Tibial artery (tissue), 4 donors: ENCODE measurements around the gene IMPDH2.

Experiments
- DNase-seq, 2 donors: peaks; one replicate each; pipeline ENCODE4 v3.0.0-alpha.2; 2019
- H3K27ac ChIP-seq, 2 donors: fragments of 200-600 bp; sonication (generic) in 1 of 2; 1 replicate in 1 of 2; 2 replicates in 1 of 2; pipeline ENCODE4 v1.5.1; 2018 to 2019; ENCODE audit warnings: mild to moderate bottlenecking in 1 of 2
- H3K27me3 ChIP-seq, 2 donors: fragments of 200-600 bp; sonication (generic) in 1 of 2; one replicate each; pipeline versions ENCODE4 v1.5.1 to v1.6.0; 2016 to 2019
- H3K36me3 ChIP-seq, 3 donors: fragments of 200-600 bp; sonication (generic) in 2 of 3; one replicate each; pipeline ENCODE4 v1.5.1; 2016 to 2019; ENCODE audit warnings: mild to moderate bottlenecking in 2 of 3
- H3K4me1 ChIP-seq, 4 donors: fragments of 200-600 bp; sonication (generic) in 2 of 4; 1 replicate in 3 of 4; 2 replicates in 1 of 4; pipeline ENCODE4 v1.5.1; 2016 to 2019
- H3K4me3 ChIP-seq, 2 donors: fragments of 200-600 bp; sonication (generic) in 1 of 2; 1 replicate in 1 of 2; 2 replicates in 1 of 2; pipeline ENCODE4 v1.5.1; 2018 to 2019; ENCODE audit warnings: mild to moderate bottlenecking in 2 of 2
- H3K9me3 ChIP-seq, 3 donors: fragments of 200-600 bp; sonication (generic) in 1 of 3; one replicate each; pipeline ENCODE4 v1.5.1; 2016 to 2019
- CTCF ChIP-seq, 2 experiments: fragments of 200-600 bp in 1 of 2; fragments of 450-650 bp in 1 of 2; IDR thresholded peaks; one replicate each; pipeline ENCODE4 v1.5.1; 2017 to 2019; ENCODE audit warnings: antibody characterized with exemption in 2 of 2, mild to moderate bottlenecking in 1 of 2, moderate library complexity in 1 of 2
- intact Hi-C: fragments of 100-400 bp; cut with DNase I; formaldehyde crosslinking; loops from one replicate; pipeline ENCODE4 v1.15.0; 2023; ENCODE audit warnings: low total_unique reads

IMPDH2 gene

GRCh38 chr3:49054344-49054862 lies 25.2 kb upstream of the IMPDH2 start:
- no peak for TF ChIP-seq CTCF (IDR thresholded peaks at IDR 0.05)
- no peak for DNase-seq

GRCh38 chr3:49053543-49053942 lies 24.3 kb upstream of the IMPDH2 start:
- Histone ChIP-seq H3K27me3 (no peaks in the 10 kb centered on the region), H3K4me1 (no peaks in the 10 kb centered on the region)
- intact Hi-C loops: no loop called here

More at GRCh38 chr3:49054344-49054862, 25.2 kb upstream of the IMPDH2 start:
- Histone ChIP-seq H3K4me1 (no peaks in the 10 kb centered on the region), H3K4me3 (no peak overlapping the region), H3K9me3 (no peaks in the 10 kb centered on the region), H3K27me3 (no peaks in the 10 kb centered on the region), H3K36me3 (peaks cover 54 to 83% (median 77%) of the 10 kb centered on the region in 3 donors), H3K27ac (no peak overlapping the region)
- intact Hi-C loops: no loop called here

GRCh38 chr3:49035281-49035680 lies 6.1 kb upstream of the IMPDH2 start:
- Histone ChIP-seq H3K9me3 (no peaks in the 10 kb centered on the region), H3K27me3 (no peaks in the 10 kb centered on the region), H3K4me3 (no peak overlapping the region), H3K27ac (no peak overlapping the region), H3K36me3 (peaks cover 25 to 96% (median 74%) of the 10 kb centered on the region in 3 donors), H3K4me1 (no peaks in the 10 kb centered on the region)
- no peak for DNase-seq
- intact Hi-C loops: no loop called here
- no peak for TF ChIP-seq CTCF (IDR thresholded peaks at IDR 0.05)

More at GRCh38 chr3:49053543-49053942, 24.3 kb upstream of the IMPDH2 start:
- Histone ChIP-seq H3K27ac (no peak overlapping the region), H3K9me3 (no peaks in the 10 kb centered on the region), H3K4me3 (no peak overlapping the region), H3K36me3 (peaks cover 54 to 81% (median 73%) of the 10 kb centered on the region in 3 donors)
- no peak for TF ChIP-seq CTCF (IDR thresholded peaks at IDR 0.05)
- no peak for DNase-seq

GRCh38 chr3:49034650-49035049 lies 5.5 kb upstream of the IMPDH2 start:
- Histone ChIP-seq H3K27ac (no peak overlapping the region), H3K27me3 (no peaks in the 10 kb centered on the region), H3K9me3 (no peaks in the 10 kb centered on the region), H3K4me3 (no peak overlapping the region), H3K36me3 (peaks cover 25 to 94% (median 72%) of the 10 kb centered on the region in 3 donors), H3K4me1 (peaks cover 0 to 2% (median 0%) of the 10 kb centered on the region in 4 donors)
- intact Hi-C loops: no loop called here
- TF ChIP-seq CTCF (IDR thresholded peaks at IDR 0.05): no peak
- DNase-seq: no peak

- no peaks in the 10 kb centered on the region for H3K27me3 ChIP-seq
- no peak for TF ChIP-seq CTCF (IDR thresholded peaks at IDR 0.05)
- intact Hi-C loops: no loop called here
- H3K27ac ChIP-seq: no peak overlapping the region
- peaks cover 0 to 17% (median 11%) of the 10 kb centered on the region in 4 donors for H3K4me1 ChIP-seq
- H3K36me3 ChIP-seq: peaks cover 20 to 78% (median 60%) of the 10 kb centered on the region in 3 donors
- DNase-seq: no peak
- no peaks in the 10 kb centered on the region for H3K9me3 ChIP-seq
- H3K4me3 ChIP-seq: no peak overlapping the region
These were observed 3.6 kb upstream of the IMPDH2 start for GRCh38 chr3:49032646-49033304.
